DMS153 (cell line): ENCODE measurements around the gene CHPT1.
"Not testable (repeated sequence)": the region's sequence is repeated elsewhere in the genome, so short reads cannot be mapped to it uniquely, and the experiment has no call there.

ENCODE experiments used
- DNase-seq: peaks from one replicate; lab custom pipeline; 2025; lab: John Stamatoyannopoulos, UW

The CHPT1 gene

DNA sequence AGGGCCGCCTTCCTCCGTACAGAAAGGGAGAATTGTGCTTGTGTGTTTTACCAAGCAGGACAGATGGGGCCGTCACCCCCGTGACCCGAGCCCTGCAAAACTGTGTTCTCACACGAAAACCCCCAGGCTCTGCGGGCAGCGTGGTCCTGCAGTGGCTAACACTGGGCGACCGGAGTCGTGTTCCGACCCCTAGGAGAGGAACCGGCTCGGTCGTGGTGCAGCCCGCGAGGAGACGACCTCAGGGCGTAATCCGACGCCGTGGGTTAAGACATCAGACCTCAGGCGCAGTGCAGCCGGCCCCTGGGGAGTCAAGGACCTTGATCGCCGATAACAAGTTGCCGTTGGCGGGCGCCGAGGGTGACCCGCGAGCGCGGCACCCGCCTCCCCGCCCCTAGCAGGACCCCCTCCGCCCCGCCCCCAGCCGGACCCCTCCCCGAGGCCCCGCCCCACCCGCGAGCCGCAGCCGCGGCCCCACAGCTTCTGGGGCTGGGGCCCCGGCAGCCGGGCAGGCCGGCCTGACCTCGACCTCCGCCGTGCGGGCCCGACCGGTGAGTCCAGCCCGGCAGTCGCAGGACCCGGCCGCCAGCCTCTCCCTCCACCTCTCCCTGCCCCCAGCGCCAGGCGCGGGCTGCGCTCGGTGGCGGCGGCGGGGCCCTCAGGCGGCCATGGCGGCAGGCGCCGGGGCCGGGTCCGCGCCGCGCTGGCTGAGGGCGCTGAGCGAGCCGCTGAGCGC is at the start of gene CHPT1:
Gene CHPT1 (plus strand): TSS at position 444 of the 733 bp plus-strand sequence. CDS start 222 bp downstream, at position 666.
- DNase-seq: peak; percentile 2

DNA sequence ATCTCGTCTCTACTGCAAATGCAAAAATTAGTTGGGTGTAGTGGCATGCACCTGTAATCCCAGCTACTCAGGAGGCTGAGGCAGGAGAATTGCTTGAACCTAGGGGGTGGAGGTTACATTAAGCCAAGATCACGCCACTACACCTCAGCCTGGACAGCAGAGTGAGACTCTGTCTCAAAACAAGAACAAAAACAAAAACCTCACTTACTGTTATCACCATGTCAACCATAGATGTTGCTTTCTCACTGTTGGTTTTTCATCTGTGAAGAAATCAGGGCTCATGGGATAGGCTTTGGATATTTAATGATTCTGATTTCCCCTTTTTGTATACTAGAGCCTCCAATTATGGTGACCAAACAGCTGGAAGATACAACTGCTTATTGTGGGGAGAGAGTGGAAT is 49.7 kb upstream of the CHPT1 start:
- no peak for DNase-seq

DNA sequence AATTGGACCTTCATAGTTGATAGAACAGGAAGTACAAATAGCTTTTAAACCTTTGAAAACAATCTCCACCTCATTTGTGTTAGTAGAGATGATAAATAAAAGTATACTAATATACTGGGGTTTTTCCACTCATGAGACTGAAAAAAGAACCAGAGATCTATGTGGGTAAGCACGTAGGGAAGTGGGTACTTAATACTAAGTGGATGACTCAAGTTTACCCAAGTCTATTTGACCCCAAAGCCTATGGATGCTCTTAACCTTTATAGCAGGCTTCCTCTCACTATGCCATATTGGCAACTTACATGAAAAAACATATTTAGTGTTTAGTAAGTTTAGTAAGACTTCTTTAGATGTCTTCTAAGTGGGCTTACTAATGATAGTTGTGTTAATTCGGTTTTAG is 49.2 kb upstream of the CHPT1 start:
- no peak for DNase-seq

DNA sequence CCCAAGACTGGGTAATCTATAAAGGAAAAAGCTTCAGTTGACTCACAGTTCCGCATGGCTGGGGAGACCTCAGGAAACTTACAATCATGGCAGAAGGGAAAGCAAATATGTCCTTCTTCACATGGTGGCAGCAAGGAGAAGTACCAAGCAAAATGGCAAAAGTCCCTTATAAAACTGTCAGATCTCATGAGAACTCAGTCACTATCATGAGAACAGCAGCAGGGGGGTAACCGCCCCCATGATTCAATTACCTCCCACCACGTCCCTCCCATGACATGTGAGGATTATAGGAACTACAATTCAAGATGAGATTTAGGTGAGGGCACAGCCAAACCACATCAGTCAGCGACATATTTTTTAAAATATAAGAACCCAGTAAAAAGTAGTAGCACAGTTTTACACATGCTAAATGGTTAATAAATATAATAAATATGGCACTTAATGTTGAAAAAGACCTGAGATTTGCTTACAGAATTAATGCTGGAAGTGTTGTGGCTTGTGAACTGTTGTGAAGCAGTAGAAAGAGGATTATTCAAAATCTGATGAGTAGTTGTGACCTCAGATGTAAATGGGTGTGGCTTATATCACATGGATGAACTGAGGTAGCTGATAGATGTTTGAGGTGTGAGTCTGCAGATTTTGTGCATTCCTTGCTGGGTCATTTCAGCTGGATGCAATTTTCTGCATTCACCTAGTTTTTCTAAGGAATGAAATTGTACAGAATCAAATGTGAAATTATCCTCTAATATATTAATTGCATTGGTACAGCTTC is 46.9 kb upstream of the CHPT1 start:
- DNase-seq: no peak

DNA sequence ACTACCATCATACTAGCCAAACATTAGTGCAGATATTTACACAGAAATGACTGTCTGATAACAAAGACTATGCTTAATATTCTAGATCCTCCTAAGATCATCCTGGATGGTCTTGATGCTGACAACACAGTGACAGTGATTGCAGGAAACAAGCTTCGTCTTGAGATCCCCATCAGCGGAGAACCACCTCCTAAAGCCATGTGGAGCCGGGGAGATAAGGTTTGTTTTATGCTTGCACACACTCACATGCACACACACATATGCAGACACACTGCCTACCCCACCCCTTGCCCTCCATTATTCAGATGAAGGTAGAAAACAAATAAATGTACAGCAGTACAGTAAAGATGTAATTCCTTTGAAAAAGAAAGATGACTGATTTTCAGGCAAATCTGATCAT is 44.4 kb upstream of the CHPT1 start:
- no peak for DNase-seq

DNA sequence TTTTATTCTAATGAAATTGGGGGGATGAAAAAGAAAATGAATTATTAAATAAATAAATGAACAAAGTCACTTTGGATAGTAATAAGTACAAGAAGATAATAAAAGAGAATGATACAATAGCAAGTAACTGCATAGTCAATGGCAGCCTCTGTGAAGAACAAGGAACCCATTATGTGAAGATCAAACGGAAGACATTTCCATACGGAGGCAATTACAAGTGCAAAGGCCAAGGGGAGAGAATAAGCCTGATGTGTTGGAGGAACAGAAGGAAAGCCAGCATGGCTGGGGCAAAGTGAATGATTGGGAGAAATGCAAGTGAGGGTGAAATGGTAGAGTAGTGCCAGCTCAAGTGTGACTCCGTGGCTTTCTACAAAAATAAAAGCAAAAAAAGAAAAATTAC is 43.9 kb upstream of the CHPT1 start:
- no peak for DNase-seq

DNA sequence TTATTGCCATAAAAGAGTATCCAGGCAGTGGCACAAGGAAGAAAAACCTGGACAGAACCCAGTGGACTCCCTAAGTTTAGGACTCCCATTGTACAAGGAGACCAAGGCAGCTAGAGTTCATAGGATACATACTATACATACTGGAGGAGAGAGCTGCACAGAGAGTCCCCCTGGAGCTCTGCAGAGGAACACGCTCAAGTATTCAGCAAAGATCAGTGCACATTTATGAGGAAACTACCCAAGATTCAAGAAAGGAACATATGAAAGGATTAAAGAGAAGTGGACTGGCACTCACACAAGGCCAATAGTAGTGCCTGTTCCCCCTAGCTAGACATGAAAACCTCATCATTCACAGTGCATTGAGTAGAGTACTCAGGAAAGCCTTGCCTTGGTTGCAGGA is 43.0 kb upstream of the CHPT1 start:
- no peak for DNase-seq

DNA sequence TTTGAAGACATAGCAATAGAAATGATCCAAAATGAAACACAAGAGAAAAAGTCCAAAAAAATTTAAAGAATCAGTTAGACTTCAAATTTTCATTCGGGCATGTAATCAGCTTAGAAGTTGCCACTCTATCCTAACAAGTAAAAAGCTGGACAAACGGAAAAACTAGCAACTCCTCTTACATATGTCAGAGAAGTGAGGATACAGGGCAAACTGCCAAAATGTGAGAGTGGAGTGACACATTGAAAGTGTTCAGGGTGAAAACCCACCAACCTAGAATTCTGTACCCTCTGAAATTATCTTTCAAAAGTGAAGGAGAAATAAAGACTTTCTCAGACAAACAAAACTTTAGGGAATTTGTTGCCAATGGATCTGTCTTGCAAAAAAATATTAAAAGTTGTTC is 42.0 kb upstream of the CHPT1 start:
- DNase-seq: no peak

DNA sequence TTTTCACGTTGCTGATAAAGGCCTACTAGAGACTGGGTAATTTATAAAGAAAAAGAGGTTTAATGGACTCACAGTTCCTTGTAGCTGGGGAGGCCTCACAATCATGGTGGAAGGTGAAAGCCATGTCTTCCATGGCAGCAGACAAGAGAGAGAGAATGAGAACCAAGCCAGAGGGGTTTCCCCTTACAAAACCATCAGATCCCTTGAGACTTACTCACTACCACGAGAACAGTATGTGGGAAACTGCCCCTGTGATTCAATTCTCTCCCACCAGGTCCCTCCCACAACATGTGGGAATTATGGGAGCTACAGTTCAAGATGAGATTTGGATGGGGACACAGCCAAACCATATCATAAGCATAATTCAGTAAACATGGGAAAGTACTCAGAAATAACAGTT is 36.8 kb upstream of the CHPT1 start:
- not testable (repeated sequence) for DNase-seq

DNA sequence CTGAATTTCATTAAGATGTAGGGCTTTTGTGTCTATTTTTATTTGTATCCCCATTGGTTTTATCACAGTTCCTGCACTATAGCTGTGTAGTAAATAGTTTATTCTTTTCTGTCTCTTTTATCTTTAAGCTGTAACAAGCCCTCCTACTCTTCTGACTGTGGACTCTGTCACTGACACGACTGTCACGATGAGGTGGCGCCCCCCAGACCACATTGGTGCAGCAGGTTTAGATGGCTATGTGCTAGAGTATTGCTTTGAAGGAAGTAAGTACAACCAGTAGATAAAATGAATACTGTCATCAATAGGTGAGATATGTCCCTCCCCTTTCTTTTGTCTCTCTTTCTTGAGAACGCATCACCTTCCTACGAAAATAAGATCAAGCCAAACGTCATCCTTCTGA is 34.1 kb upstream of the CHPT1 start:
- no peak for DNase-seq

DNA sequence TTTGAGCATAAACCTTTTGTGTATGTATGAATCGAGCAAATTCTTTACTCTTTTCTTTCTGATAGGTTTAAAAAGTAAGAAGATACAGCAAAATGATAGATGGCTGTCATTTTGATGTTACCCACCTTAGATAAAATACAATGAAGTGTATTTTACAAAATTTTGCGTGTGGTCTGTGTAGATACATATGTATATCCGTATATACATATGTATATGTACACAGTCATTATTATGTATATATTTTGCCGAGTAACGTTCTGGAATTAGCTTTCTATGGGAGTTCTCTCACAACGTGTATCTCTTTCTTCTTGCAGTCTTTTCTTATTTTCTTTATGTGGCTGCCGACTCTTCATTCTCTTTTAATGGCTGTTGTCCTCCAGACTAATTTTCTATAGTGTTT is 32.4 kb upstream of the CHPT1 start:
- no peak for DNase-seq

DNA sequence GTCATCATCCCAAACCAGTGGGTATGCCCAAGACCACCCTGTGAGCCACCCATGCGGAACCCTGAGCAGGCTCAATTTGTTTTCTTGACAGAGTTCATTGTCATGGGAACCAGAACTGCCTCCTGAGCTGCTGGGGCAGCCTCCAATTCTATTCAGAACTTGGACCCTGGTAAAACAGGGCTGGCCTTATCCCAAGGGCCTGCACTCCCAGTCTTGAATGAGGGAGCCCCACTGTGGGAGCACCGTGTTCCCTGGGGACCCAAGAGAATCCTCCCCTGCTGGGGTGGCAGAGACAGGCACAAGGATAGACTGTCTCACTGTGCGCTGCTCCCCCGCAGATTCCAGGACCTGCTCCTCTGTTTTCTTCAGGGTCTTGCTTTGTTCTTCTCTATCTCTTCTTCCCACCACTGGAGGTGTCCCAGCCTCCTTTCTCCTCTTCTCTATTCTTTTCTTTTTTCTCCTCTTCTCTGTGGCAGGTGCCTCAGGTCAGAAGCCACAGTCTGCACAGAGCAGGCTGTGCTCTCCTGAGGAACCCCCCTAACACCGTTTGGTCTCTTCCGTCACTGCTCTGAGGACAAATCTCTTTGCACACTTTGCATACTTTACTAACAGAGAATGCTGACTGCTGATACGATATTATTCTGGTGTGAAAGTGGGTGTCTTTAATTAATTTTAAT is 31.2 kb upstream of the CHPT1 start:
- no peak for DNase-seq

DNA sequence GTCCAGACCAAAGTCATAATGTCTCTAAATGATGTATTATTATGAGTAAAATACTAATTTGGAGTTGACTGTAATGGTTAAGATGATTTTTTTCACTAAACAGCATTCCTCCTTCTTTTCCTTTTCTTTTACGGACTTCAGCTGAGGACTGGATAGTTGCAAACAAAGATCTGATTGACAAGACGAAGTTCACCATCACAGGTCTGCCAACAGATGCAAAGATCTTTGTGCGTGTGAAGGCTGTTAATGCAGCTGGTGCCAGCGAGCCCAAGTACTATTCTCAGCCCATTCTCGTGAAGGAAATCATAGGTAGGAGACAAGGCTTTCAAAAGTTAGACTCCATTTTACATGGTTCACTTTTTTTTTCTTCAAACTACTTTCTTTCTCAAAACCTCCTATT is 29.8 kb upstream of the CHPT1 start:
- no peak for DNase-seq

DNA sequence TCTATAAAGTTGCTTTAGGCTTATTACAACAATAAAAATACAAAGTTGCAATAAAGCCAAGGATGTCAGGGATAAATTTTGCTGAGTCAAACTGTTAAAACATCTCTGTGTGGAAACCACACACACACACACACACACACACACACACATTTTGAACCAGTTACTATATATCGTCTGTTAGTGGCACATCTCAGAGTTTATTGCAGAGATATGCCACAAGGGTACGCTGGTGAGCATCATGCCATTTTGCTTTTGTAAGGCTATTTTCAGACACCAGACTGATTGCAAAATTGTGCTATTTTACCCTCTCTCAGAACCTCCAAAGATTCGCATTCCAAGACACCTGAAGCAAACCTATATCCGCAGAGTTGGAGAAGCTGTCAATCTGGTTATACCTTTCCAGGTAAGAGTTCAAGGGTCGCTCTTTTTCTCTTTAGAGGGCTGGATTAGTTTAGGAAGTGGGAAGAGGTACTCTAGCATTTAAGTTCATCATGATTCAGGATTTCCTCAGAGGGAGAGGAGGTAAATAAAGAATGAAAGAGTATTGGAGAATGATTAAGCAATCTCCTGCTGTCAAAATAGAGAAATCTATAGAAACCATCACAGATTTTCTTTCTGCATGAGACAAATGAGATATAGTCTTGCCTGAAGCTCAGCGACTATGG is 27.3 kb upstream of the CHPT1 start:
- DNase-seq: no peak

DNA sequence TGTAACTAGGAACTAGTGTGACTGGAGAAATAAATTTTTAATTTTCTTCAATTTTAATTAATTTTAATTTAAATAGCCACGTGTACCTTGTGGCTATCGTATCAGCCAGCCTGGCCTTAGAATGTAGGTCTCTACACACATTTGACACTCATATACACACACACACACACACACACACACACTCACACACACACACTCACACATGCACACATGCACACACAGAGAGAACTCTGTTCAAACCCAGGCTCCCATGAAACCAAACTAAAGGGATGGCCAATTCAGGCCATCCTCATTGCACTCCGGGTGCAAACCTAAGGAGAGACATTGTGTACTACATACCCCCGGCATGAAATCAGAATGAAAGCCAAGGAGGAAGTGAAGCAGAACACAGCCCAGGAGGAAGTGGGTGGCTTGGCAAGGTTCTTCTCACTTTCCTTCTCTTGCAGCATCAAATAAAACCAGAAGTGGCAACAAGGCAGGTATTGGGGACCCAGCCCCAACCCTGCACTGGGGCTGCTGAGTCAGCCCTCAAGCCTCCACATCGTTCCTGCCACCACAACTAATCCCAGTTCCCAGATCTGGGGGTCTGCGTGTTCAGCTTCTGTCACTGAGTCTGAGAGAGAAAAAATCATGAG is 26.2 kb upstream of the CHPT1 start:
- no peak for DNase-seq

DNA sequence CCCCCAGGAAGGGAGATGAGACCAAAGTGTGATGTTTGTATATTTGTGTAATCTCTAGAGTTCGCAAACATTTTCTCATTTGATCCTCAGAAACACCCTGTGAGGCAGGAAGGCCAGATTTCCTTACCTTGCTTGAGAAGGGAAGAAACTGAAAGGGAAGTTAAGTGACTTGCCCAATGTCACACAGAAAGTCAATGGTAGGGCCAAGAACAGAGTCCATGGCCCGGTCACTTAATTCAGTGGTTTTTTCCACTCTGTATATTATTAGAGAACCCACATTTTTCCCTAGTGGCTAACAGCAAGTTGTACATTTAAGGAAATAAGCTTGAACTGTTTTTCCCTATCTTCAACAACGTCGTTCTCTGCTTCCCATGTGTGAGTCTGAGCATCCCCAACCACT is 25.6 kb upstream of the CHPT1 start:
- no peak for DNase-seq

DNA sequence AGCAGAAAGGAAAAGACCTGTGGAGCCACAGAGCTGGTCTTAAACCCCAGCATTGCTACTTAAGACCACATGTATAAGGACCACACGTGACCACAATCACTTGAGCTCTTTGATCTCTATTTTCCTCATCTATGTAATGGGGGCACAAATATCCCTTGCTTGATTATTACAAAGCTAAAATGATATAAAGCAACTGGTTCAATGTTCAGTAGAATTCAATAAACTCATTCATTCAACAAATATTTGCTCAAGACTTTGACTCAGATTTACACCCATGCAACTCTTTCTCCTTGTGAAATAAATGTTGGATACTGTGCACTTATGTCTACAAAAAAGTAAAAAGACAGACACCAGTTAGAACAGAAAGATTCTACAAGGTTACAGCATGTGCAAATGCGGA is 21.9 kb upstream of the CHPT1 start:
- no peak for DNase-seq

DNA sequence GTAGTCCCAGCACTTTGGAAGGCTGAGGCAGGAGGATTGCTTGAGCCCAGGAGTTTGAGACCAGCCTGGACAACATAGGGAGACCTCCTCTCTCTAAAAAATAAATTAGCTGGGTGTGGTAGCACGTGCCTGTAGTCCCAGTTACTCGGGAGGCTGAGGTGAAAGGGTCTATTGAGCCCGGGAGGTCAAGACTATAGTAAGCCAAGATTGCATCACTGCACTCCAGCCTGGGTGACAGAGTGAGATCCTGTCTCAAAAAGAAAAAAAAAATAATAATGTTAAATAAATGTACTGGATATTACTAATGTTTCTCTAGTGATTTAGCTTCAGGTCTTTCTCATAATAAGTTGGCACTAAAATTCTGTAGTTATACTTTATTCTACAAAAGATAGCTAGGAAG is 20.9 kb upstream of the CHPT1 start:
- not testable (repeated sequence) for DNase-seq

DNA sequence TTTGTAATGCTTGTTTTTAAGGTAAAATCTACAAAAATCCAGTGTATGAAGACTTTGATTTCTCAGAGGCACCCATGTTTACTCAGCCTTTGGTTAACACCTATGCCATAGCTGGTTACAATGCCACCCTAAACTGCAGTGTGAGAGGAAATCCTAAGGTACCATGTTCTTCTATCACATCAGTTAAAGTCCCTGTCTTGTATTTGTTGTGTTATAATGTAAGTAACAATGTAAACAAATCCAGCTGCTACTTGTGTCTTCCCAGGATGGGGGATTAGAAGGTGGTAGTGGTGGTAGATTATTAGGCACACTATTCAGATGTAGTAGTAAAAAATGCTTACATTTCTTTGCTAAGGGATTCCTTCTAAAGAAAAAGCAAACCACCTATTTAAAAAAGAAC is 19.4 kb upstream of the CHPT1 start:
- DNase-seq: no peak

DNA sequence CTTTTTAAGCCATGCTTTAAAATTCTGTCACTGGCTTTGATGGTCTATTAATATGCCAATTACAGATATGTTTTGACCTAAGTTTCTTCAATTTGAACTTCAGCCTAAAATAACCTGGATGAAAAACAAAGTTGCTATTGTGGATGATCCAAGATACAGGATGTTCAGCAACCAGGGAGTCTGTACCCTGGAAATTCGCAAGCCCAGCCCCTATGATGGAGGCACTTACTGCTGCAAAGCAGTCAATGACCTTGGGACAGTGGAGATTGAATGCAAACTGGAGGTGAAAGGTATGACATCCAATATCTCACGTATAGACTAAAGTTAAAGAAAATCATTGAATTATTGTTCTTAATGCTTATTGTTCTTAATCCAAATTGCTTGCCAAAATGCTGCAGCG is 17.2 kb upstream of the CHPT1 start:
- no peak for DNase-seq

DNA sequence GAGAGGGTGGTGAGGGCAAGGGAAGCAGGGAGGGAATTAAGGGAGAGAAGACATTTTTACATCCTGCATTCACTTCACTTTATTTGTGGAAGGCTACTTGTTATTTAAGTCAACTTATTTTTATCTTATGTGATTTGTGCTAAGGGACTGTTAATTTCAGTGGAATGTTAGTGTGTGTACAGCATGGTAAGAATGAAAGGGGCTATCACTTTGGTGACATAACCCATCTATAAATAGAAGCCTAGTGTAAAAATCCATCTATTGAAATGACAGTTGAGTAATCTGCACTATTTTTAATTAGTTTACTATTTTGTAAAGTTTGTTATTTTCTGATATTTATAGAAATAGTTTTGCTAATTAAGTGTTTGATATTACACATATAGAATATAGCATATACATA is 16.8 kb upstream of the CHPT1 start:
- no peak for DNase-seq

DNA sequence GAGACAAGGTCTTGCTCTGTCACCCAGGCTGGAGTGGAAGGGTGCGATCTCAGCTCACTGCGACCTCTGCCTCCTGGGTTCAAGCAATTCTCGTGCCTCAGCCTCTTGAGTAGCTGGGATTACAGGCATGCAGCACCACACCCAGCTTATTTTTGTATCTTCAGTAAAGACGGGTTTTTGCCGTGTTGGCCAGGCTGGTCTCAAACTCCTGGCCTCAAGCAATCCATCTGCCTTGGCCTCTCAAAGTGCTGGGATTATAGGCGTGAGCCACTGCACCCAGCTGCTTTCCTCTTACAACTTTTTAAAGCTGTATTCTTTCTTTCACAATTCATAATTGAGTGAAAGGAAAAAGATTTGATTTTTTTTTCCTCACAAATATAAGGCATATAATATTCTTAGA is 15.8 kb upstream of the CHPT1 start:
- not testable (repeated sequence) for DNase-seq
